NCI-H1105 (cell line): ENCODE measurements around the gene ITPK1.

ENCODE experiments used
- DNase-seq: peaks from one replicate; lab custom pipeline; 2025; lab: John Stamatoyannopoulos, UW

ITPK1 gene

DNA sequence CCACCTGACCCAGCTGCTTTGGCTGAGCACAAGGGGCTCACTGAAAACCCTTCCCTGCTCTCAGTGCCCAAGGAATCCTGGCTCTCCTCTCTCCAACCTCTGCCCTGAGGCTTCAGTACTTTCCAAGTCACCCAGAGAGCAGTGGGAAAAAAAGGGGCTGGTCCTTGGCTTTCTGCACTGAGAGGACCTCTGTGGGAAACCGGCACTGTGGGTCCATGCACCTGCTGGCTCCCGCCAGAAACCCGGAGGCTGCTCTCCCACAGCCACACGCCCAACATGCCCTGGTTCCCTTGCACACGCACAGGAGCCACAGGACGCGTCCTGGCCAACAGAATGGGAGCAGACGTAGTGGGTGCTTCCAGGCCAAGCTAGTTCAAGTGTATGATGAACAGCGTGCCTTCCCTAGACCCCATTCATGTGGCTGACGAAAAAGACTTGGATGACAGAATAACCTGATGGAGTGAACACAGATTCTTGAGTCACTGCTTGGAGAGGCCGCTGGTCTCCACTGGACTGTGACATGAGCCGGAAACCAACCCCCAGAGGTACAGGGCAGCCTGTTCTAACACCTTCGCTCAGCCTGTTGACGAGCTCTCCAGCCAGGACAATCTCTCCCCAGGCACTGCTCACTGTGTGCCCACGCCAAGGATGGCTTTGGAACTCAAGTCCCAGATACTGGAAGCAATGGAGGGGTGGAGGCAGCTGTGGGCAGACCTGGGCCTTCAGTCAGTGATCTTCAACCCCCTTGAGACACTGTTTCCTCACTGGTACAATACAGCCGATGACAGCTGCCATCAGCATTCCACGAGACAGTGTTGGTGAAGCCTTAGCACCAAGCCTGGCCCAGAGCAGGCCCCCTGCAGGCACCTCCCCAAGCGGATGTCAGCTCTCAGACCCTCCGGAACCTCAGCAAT is 87.7 kb downstream of the ITPK1 start:
- no peak for DNase-seq

DNA sequence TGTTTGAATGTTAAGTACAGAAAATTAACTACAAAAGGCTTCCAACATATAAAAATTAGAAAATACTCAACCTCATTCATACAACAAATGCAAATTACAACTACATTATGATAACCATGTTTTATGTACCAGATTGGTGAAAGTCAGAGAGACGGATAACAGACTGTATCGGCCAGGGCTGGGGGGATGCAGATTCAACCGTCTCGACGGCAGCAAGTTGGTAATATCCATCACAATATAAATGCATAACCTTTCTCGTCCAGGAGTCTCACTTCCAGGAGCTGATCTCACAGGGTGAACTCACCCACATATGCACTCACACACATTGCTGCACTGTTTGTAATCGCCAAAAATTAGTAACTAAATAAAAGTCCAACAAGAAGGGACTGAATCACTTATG is 89.4 kb downstream of the ITPK1 start:
- no peak for DNase-seq

DNA sequence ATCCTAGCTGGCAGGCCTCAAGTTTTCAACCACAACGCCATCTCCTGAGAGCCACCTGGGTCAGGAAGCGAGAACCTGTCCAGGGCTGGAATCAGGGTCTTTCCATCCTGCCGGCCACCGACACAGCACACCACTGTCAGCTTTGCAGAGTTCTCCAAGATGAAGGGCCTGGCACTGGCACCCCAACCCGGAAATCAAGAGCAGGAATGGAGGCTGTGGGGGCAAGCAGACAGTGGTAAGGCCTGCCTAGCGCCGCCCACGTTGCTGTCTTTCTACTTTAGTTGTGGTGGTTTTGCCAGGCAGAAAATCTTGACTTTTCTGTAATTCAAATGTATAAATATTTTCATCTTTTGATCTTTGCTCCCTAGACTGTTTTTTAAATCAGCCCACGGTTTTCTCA is 90.7 kb downstream of the ITPK1 start:
- no peak for DNase-seq

DNA sequence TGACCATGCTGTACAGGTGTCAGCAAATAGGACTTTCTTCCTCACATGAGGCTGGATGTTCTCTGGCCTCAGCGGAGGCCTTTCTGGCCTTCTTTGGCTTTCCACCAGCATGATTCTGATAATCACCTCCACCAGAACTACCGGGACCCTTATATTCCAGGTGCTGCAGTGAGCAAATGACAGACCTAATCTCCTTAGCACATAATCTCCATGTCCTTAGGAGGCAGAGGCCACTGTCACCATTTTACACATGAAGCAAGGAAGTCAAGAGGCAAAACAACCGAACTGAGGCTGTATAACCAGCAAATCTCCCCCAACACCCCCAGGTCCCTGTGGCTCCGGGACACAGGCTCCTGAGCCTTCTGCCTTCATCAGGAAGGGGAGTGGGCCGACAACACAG is 91.2 kb downstream of the ITPK1 start:
- DNase-seq = no peak

DNA sequence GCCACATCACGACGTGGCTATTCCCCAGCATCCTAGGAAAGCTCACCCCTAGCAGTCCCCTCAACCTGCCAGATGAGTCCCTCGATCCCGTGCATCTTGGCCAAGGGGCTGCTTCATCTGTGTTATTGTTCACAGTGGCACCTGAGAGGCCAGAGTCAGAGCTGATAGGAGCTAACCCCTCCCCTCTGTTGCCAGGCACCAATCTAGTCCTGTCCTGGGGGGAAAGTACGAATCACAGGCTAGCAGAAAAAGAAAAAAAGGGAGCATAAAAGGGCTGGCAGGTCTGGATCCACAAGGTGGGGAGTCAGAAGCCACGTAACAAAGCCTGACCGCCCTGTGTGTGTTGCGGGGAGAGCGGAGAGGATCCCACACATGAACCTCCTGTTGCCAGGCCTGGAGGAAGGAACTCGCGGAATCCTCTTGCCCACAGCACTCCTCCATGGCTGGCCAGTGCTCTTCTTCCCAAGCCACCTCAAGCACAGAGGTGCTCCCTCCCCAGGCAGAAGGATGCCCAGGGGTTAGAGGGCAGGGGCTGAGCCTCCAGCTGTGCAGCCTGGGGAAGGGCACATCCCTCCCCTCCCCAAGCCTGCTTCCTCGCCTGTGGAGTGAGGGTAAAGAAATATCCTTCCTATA is 91.8 kb downstream of the ITPK1 start:
- no peak for DNase-seq

DNA sequence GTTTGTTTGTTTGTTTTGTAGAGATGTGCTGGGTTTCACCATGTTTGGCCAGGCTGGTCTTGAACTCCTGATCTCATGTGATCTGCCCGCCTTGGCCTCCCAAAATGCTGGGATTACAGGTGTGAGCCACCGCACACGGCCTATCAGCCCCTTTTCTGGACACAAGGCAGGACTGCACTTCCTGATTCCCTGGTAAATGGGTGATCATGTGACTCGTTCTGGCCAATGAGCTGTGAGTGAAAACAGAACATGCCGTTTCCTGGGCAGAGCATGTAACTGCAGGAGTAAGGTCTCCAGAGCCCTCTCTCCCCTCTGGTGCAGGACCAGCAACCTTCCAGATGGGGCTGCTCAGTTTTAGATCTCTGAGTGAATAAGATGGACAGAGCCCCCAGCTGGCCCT is 92.7 kb downstream of the ITPK1 start:
- no peak for DNase-seq

DNA sequence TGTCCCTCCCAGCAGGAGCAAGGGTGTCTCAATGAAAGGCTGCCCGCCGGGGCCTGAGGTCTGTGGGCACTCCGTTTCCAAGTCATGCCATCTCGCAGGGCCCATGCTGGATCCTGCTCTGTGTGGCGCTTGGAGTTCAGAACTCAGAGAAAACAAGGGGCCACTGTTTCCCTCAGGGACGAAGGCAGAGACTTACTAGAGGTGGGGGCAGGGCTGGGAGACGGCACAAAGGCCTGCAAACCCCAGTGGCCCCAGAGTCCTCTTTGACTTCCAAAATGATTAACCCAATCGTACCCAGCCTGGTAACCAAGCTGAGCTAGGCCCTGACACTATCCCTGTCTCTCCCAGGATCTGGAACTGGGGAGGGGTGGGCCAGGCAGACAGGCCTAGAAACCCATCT is 95.8 kb downstream of the ITPK1 start:
- DNase-seq = no peak

DNA sequence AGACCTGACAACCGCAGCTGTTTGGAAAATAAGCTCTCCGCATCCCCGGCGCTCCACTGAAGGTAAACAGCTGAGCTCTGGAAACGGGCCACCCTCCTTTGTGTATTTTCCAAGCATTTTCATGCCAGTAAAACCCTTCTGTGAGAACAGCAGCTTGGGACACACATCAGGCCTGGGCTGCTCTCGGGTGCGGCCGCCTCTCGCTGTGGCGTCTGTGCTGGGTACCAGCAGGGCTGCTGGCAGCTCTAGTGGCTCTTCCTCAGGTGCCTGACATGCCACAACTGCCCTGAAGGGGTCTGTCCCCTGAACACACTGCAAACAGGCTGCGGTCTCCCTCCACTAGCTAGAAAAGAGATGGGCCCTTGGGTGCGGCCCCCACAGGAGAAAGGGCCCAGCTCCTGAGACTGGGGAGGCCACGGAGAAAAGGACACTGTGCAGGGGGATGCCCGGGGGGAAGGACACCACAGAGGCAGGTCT is 96.3 kb downstream of the ITPK1 start:
- DNase-seq = no peak

DNA sequence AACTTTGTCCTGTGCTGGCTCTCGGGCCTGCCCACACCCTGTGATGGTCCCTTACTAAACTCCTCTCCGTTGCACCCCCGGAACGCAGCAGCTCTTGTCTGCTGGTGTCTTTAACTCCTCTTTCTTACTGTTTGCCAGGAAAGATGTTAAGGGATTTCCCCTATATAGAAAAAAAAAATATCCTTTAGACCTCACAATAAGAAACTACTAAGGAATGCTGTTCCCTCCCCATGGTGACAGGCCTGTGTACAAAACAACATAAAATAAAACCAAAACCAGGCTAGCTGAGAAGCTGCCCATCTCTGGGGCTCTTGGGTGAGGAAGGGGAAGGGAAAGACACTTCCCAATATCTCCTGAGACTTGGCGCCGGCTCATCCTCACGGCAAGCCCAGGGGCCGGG is 97.4 kb downstream of the ITPK1 start:
- no peak for DNase-seq

DNA sequence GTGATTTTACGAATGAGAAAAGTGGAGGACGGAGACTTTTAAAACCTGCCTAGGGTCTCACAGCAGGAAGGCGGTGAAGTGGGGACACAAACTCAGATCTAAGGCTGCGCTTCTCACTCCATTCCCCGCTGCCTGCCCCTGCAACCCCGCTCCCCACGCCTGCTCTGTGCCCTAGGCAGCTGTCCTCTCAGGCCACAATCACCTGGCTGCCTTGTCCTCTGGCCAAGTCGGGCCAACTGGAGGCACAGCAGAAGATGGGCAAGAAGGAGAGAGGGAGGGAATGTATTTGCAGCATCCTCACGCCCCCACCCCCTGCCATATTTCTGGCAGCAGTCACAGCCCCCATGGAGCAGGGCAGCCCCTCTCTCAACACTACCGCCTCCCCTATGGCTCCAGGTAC is 97.8 kb downstream of the ITPK1 start:
- DNase-seq = no peak

DNA sequence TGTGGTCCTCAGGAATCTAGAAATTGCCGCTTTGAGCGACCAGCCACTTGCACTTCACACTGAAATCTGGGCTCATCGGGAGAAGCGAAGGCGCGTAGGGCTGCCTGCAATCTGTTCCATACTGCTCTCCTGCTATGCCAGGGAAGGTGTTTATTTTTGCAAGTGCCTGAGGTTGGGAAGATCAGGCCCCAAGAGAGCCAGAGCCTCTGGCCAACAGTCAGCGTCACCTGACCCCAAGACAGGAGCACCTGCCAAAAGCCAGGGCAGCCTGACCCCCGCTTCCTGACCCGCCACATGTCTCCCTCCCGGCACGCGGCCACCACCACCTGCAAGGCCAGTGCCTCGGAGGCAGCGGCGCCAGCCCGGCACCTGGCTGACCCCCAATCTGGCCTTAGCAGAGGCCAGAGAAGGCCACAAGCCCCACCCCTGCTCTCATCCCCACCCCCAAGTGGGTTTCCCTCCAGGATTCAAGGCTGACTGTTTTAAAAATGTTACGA is 98.4 kb downstream of the ITPK1 start:
- DNase-seq = no peak

DNA sequence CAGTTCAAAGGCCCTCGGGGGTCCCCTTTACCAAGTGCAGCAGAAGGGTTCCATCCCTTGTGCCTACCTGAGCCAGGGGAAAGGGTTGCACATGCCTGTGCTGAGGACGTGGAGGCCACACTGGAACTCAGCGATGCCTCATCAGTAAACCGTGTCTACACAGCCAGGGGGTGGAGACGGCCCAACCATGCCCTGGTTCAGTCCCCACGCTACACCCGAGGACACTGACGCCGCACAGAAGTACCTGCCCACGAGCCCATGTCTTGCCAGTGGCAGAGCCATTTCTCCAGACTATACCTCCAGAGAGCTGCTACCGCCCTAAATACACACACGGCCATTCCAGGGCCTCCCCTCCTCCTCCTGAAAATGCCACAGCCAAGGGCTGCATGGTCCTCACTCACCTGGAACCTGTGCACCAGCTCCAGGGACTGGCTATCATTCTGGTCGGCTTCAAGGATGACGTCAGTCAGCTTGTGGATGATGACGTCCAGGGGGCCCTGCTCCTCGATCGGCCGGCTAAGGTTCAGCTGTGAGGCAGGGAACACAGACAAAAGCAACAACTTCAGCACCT is 99.4 kb downstream of the ITPK1 start:
- no peak for DNase-seq

DNA sequence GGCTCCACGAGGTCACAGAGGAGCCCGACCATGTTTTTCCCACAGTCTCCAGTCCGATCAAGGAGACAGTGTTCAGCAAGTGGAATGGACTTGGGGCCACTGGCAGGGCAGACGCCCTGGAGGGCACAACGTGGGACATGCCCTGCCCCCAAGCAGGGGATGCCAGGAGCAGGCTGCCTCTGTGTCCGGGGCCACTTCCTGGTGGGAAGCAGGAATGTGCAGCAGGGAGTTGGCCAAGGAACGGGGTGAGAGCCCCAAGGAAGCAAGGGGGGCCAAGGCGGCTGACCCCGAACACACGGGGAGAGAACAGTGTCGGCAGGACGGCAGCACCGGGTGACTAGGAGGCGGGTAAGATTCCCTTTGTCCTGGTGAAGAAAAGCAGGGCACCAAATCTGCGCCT is 100.2 kb downstream of the ITPK1 start:
- DNase-seq = no peak

DNA sequence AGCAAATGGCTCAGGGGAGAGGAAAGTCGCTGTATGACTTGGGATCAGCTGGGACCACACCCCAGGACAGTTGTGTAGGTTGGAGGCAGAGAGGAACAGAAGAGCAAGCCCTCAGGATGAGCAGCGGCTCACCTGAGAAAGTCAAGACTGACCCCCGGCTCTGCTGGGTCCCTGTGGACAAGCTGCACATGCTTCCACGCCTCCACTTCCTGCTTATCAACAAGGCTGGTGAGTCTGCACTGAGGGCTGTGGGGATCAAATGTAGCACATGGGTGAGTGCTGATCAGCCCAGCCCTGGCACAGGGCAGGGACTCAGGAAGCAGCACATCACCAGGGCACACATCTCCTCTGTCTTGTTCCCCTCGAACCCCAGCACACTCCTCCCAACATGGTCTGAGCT is 100.7 kb downstream of the ITPK1 start:
- no peak for DNase-seq

DNA sequence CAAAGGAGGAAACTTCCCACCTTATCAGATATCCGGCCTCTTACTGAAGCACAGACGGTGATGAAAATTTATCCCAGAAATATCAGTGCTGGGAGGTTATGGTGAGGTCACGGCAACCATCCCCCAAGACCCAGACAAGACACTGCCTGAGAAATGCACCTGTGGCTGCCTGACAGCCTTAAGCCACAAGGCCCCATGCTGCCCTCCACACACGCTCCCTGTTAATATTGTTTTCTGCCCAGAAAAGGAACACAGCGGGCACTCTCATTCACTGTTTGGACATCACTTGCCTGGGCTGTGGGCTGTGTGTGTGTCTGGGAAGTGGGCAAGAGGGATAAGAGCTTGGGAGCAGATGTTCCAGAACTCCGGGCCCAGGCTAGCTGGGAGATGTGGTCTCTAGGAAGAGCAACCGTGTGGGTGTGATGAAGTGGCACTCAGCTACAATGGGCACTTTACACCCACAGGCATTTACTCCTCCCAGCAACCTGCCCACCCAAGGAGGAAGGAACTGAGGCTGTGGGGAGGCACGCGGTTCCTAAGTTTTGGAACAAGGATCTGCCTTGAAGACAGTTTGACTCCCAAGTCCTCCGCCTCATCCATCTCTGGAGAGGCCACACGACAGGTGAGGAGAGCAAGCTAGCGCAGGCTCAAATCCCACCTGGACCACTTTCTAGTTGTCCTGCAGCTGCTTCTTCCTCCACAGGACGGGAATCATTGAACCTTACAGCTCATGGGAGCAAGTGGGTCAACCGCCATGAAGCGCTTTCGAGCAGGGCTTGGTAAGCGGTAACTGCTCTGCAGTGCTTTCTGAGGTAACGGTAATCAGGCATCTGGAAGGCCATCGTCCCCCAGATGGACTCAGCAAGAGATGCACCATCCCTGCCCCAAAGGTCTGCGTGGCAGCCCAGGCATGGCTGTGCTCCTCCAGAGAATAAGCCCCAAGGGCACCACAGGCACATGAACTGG is 101.4 kb downstream of the ITPK1 start:
- DNase-seq = no peak

DNA sequence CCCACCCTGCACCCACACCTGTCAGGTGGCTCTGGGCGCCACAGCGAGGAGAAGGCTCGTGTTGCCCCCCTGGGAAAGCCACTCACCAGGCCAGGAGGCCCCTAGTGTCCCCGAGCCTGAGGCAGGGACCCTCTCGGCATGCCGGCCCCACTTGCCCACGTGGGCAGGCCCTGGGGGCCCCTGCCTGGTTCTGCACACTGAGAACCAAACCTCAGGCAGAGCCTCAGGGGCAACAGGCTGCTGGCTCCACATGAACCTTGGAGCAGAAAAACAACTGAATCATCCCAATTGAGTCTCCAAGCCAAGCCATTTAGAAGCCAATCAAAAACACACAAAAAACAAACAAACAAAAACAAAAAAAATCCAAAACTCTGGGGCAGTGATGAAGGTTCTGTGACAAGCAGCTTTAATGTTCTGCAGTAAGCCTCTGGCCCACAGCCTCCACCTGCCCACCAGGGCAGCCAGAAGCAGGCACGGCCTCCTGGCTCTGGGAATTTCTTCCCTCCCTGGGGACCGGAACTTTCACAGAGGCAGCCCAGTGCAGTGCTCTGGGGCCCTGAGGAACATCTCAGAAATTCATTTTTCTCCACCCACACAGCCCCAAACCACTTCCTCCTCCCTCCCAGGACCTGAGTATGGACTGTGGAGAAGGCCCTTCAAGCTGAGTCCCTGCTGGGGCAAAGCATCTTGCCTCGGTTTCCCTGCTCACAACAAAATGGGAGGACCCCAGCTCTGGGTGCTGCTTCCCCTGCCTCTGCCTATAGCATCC is 102.6 kb downstream of the ITPK1 start:
- no peak for DNase-seq

DNA sequence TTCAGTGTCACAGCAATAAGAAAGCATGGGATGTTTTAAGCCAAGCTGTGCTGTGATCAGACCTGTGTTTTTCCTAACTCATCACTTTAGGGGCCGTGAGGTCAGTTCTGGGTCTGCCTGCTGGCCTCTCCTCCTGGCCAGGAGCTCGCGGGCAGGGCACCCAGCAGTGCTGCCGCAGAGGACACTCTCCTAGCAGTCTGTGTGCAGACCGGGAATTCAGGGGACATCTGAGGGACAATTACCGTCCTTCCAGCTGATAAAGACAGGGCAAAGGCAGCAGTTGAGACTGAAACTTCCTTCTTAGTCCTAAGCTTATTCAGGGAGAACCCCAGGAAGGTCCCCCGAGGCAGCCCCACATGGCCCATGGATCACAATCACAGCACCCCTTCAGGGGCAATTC is 103.2 kb downstream of the ITPK1 start:
- no peak for DNase-seq

DNA sequence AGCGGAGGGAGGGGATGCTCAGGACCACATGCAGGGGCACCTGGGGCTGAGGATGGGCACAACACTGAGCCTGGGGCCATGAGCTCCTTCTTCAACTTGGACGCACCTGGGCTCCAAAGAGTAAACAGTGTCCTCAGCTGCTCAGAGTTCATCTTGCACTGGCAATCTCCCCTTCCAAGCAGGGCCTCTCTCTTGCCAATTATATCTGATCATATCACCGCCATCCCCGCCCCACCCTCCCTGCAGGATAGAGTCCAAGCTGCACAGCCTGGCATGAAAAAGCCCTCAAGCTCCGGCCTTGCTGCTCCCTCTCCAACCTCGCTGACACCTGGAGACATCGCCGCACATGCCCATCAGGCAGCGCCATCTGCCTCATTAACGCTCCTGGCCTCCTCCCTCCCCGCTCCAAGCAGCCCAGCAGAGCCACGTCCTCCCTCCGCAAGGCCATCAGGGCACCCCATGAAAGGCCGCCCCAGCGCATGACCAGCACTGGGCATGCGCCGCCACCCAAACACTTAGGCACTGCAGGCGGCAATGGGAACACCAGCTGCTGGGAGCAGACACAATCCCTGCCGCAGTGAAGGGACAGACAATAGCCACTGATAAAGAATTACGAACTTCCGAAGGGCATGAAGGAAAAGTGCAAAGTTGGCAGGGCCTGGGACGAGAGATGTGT is 103.9 kb downstream of the ITPK1 start:
- DNase-seq = peak; percentile 54

DNA sequence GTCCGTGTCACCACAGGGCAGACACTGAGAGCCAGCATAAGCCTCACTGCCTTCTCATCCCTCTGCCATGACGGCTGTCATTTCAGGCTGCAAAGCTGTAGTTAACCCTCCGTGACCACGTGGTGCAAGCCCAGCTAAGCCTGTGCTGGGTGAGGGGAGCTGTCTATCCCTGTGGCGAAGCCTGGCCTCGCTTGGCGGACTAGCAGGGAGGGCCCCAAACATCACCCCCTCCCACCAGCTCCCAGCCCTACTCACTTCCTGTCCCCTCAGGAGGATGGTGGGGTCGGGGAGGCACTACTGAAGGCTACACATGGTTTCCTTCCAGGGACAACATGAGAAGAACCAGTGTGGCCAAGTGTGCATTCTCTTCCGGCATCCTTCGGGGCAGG is 104.6 kb downstream of the ITPK1 start:
- no peak for DNase-seq

DNA sequence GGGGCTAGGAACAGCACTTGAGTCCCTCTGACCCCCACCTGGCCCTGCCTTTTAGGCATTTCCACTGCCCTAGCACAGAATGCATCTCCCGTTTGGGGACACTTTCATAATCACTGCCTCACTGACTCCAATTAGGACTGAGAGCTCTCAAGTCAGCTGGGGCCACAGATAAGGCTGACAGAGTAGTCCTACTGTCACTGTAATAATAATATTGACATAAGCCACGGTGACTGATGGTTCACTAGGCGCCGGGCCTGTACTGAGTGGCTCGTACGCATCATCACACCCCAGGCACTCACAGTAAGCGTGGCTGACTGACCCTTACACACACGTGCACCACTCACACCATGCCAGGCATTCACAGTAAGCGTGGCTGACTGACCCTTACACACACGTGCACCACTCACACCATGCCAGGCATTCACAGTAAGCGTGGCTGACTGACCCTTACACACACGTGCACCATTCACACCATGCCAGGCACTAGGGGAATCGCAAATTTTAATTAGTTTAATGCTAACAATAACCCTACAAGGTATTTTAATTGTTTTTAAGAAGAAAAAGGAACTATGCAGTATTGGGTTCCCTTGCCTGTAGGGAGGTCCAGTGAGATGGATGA is 105.1 kb downstream of the ITPK1 start:
- DNase-seq = no peak
